Testis (tissue), 3 donors: ENCODE measurements around the gene HERC2. TPM values are rescaled to one million over a fixed set of nuclear protein-coding genes. Genes with fewer than 3 reads are reported as not detected.

Experiments
- DNase-seq: peaks from one replicate; pipeline ENCODE4 v3.0.0-alpha.2; 2019
- H3K27ac ChIP-seq, 2 donors: fragments of 200-600 bp; sonication (generic); one replicate each; pipeline ENCODE4 v1.5.1; 2019
- H3K27me3 ChIP-seq: fragments of 200-600 bp; sonication (generic); one replicate; pipeline ENCODE4 v1.5.1; 2019
- H3K36me3 ChIP-seq: fragments of 200-600 bp; sonication (generic); one replicate; pipeline ENCODE4 v1.5.1; 2017; ENCODE audit warnings: low read depth; ENCODE audit errors: missing control alignments
- H3K4me1 ChIP-seq: fragments of 200-600 bp; sonication (generic); one replicate; pipeline ENCODE4 v1.5.1; 2019
- H3K4me3 ChIP-seq, 2 donors: fragments of 200-600 bp; sonication (generic); one replicate each; pipeline ENCODE4 v1.5.1; 2017 to 2019
- H3K9me3 ChIP-seq: fragments of 200-600 bp; sonication (generic); one replicate; pipeline ENCODE4 v1.5.1; 2017
- POLR2A ChIP-seq: fragments of 450-650 bp; IDR thresholded peaks from one replicate; pipeline ENCODE4 v1.6.1; 2017; ENCODE audit warnings: antibody characterized with exemption, mild to moderate bottlenecking, moderate library complexity
- WGBS, 2 donors: methylation state at CpG; one replicate each; pipeline ENCODE4 v1.1.5; 2018; 5-methylcytosine and 5-hydroxymethylcytosine counted together
- intact Hi-C: fragments of 100-400 bp; cut with DNase I; formaldehyde crosslinking; loops from one replicate; pipeline ENCODE4 v1.15.1; 2023; ENCODE audit warnings: low total_unique reads
- polyA plus RNA-seq: library from polyadenylated mRNA; stranded (reverse); fragments of 350-450 nt; fragmentation: Illumina TruSeq; extraction: RNeasy Lipid Tissue Mini Kit (QIAGEN cat#74804); gene quantifications from one replicate; pipeline ENCODE4 v1.2.3, GENCODE V29; 2014; ENCODE audit warnings: low read depth, low replicate concordance; ENCODE audit not compliant: insufficient read depth
- total RNA-seq, 2 donors: library from RNA; depleted of rRNA; stranded (reverse); fragments of >200 nt; gene quantifications; one replicate each; pipeline ENCODE4 v1.2.3, GENCODE V29; 2016
- TF ChIP-seq, protein P1 (sequence below), 3 experiments: fragments of 450-650 bp in 2 of 3; fragments of 200-600 bp in 1 of 3; sonication (generic) in 1 of 3; IDR thresholded peaks; one replicate each; pipeline ENCODE4 v1.5.1; 2016 to 2019; ENCODE audit warnings: antibody characterized with exemption in 3 of 3, mild to moderate bottlenecking in 2 of 3, moderate library complexity in 1 of 3

HERC2 gene
- total and polyA plus RNA-seq, 3 donors from 2014 or later, result 45.6 to 113 (median 78.2) TPM

DNA sequence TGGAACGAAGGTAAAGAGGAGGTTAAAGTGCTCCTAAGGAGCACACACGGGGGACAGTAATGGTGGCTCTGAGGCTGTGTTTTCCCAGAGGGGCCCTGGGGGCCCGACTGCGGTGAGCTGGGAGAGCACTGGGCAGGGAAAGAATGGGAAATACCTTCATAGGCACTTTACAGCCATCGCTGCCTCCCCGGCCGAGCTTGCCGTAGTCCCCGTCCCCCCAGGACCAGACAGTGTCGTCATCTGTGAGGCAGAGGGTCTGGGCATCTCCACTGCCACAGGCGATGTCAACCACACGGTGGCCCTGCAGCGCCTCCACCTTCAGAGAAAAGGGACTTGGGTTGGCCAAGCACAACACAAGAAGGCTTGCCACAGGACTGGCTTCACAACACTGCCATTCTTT is 190.0 kb downstream of the HERC2 start:
- Histone ChIP-seq H3K27me3 (no peaks in the 10 kb centered on the region), H3K4me1 (no peaks in the 10 kb centered on the region), H3K4me3 (no peak overlapping the region), H3K9me3 (no peaks in the 10 kb centered on the region), H3K36me3 (no peaks in the 10 kb centered on the region), H3K27ac (no peak overlapping the region)
- intact Hi-C loops, result no loop called here
- no peak for TF ChIP-seq POLR2A
- TF ChIP-seq, protein P1, sequence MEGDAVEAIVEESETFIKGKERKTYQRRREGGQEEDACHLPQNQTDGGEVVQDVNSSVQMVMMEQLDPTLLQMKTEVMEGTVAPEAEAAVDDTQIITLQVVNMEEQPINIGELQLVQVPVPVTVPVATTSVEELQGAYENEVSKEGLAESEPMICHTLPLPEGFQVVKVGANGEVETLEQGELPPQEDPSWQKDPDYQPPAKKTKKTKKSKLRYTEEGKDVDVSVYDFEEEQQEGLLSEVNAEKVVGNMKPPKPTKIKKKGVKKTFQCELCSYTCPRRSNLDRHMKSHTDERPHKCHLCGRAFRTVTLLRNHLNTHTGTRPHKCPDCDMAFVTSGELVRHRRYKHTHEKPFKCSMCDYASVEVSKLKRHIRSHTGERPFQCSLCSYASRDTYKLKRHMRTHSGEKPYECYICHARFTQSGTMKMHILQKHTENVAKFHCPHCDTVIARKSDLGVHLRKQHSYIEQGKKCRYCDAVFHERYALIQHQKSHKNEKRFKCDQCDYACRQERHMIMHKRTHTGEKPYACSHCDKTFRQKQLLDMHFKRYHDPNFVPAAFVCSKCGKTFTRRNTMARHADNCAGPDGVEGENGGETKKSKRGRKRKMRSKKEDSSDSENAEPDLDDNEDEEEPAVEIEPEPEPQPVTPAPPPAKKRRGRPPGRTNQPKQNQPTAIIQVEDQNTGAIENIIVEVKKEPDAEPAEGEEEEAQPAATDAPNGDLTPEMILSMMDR (IDR thresholded peaks at IDR 0.05), result no peak
- 84 to 86% methylated on average over 13 of the region's 13 CpGs for WGBS, 2 donors
- no peak for DNase-seq

DNA sequence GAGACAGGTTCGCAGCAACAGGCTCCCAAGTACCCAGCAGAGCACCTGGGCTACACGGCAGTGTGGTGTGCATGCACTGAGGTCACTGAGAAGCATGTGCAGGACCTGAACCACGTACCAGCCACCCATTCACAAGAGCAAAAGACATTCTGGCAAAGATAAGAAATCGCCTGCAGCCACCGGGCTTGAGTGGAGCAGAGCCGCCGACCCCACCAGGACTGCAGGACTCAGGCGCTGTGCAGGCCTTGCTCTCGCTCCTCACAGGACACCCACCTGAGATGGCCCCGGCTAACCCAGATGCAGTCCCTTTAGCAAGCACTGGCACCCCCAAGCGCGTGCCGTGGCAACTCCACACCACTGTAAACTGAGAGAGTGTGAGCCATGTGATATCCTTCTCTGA is 190.6 kb downstream of the HERC2 start:
- H3K27ac ChIP-seq, result no peak overlapping the region
- no peak for DNase-seq
- H3K9me3 ChIP-seq, result no peaks in the 10 kb centered on the region
- H3K4me1 ChIP-seq, result no peaks in the 10 kb centered on the region
- intact Hi-C loops, result no loop called here
- no peaks in the 10 kb centered on the region for H3K27me3 ChIP-seq
- whole genome bisulfite sequencing, 2 donors, result 95% methylated on average over 13 of the region's 13 CpGs; no CpG with 5 or more reads in 1 of the 2 donors
- no peak overlapping the region for H3K4me3 ChIP-seq
- TF ChIP-seq, protein P1 (IDR thresholded peaks at IDR 0.05), result no peak
- TF ChIP-seq POLR2A, result no peak
- H3K36me3 ChIP-seq, result no peaks in the 10 kb centered on the region

DNA sequence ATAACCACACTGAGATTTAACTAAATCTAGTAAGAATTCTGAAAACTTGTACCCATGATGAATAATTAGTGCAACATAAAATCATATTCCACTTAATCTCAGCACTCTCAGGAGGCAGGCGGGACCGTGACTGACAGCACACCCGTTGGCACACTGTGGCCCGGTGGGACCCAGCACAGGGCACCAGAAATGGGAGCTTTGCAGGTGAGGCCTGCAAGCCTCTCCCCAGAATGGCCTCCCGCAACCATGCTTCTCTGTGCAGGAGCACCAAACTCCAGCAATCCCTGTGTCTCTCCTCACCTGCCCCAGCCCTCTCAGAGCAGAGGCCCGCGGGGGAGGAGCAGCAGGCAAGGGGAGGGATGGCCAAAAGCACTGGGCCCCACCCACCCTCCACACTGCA is 191.3 kb downstream of the HERC2 start:
- intact Hi-C loops, result no loop called here
- Histone ChIP-seq H3K4me3 (no peak overlapping the region), H3K4me1 (no peaks in the 10 kb centered on the region), H3K27ac (no peak overlapping the region), H3K9me3 (no peaks in the 10 kb centered on the region), H3K27me3 (no peaks in the 10 kb centered on the region), H3K36me3 (no peaks in the 10 kb centered on the region)
- 93 to 97% methylated on average over 7 of the region's 7 CpGs for WGBS, 2 donors
- no peak for TF ChIP-seq POLR2A
- TF ChIP-seq, protein P1 (IDR thresholded peaks at IDR 0.05), result no peak
- DNase-seq, result no peak

DNA sequence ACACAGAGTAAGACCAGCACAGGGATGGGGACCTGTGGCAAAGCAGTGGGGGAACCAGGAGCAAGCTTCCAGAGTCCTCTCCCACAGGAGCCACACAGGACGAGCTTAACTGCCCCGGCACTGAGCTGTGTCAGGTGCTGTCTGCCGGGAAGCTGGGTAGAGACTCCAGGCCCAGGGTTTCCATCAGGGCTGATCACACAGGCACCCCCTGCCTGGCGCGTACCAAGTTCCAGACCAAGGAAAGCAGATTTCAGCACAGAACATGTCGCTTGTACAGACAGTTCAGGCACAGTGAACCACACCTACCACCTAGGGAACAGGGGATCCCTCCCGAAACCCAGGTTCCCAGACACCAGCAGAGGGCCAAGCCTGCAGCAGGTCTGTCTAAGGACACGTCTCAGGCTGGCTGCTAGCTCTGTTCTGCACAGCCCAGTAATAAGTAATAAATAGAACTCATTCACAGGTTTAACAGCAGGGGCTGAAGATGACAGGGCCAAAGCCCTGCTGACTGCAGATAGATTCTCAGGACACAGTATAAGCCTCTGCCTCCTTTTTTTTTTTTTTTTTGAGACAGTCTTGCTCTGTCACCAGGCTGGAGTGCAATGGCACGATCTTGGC is 192.6 kb downstream of the HERC2 start:
- Histone ChIP-seq H3K9me3 (no peaks in the 10 kb centered on the region), H3K27ac (no peak overlapping the region), H3K27me3 (no peaks in the 10 kb centered on the region), H3K36me3 (no peaks in the 10 kb centered on the region), H3K4me3 (no peak overlapping the region), H3K4me1 (no peaks in the 10 kb centered on the region)
- intact Hi-C loops, result no loop called here
- TF ChIP-seq, protein P1 (IDR thresholded peaks at IDR 0.05), result no peak
- TF ChIP-seq POLR2A, result no peak
- peak; percentile 6 for DNase-seq
- WGBS, 2 donors, result 92% methylated on average over 3 to 9 of the region's 9 CpGs

DNA sequence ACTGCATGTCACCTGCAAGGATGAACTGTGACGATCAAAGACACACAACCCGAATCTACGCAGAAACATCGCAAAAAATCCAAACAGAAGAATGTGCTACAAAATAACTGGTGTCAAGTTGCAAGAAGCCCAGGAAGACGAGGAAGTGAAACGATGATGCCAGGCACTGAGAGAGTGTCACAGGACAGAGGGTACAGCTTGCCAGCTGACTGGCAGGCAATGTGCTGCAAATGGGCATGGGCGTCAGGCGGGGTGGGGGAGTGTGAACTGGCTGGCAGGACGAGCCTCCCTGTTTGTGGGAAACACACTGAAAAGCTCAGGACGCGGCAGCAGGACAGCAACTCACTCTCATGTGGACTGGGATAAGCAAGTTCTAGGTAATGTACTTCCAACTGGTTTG is 193.9 kb downstream of the HERC2 start:
- DNase-seq, result peak; percentile 79
- TF ChIP-seq POLR2A, result no peak
- TF ChIP-seq, protein P1 (IDR thresholded peaks at IDR 0.05), result no peak
- H3K4me1 ChIP-seq, result no peaks in the 10 kb centered on the region
- no peaks in the 10 kb centered on the region for H3K27me3 ChIP-seq
- no peak overlapping the region for H3K27ac ChIP-seq
- H3K36me3 ChIP-seq, result no peaks in the 10 kb centered on the region
- 75 to 80% methylated on average over 11 of the region's 11 CpGs for WGBS, 2 donors
- no peak overlapping the region for H3K4me3 ChIP-seq
- no peaks in the 10 kb centered on the region for H3K9me3 ChIP-seq
- intact Hi-C loops, result no loop called here
